Measurements from ENCODE around the gene ARFIP2. TPM values are rescaled to one million over a fixed set of nuclear protein-coding genes. Genes with fewer than 3 reads are reported as not detected.
A peak's percentile ranks its signal among the peaks of the same experiment; 100 is the strongest.

ARFIP2 gene
- polyA plus RNA-seq, 2 of the 4 experiments (the other 2 are of a cell fraction), result 79.2 to 87.9 TPM

GRCh38 chr11:6472934-6473333 is 8.2 kb downstream of the ARFIP2 start:
- peak overlapping the region; percentile 90 for H3K4me2 ChIP-seq
- no peaks in the 10 kb centered on the region for H3K9me3 ChIP-seq
- WGBS (ENCODE audit: missing lambda C conversion rate), result 50% methylated on average over 1 of the region's 1 CpG
- CTCF ChIA-PET, result interaction anchor here (0.6 to 4.2 kb wide), 5 partner anchors 13 to 210 kb away, joined by 3 to 22 read pairs (median 3); partner anchors contain the start of genes APBB1 and MRPL17
- FAIRE-seq, result no peak
- H3K27ac ChIP-seq, result peak overlapping the region; percentile 91 to 92
- no peak for ATAC-seq
- no peak for TF ChIP-seq JUN (IDR thresholded peaks at IDR 0.05)
- TF ChIP-seq RAD21 (conservative IDR thresholded peaks at IDR 0.05 in 1 of 2, IDR thresholded peaks at IDR 0.05 in 1 of 2), result no peak
- no peak for TF ChIP-seq FOSL2 (IDR thresholded peaks at IDR 0.05)
- no peak for TF ChIP-seq FOSL2 (CRISPR knock-in tag; IDR thresholded peaks at IDR 0.05)
- TF ChIP-seq, protein P1, sequence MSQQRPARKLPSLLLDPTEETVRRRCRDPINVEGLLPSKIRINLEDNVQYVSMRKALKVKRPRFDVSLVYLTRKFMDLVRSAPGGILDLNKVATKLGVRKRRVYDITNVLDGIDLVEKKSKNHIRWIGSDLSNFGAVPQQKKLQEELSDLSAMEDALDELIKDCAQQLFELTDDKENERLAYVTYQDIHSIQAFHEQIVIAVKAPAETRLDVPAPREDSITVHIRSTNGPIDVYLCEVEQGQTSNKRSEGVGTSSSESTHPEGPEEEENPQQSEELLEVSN (IDR thresholded peaks at IDR 0.05; ENCODE audit: borderline replicate concordance, low read depth), result no peak
- TF ChIP-seq, protein P2, sequence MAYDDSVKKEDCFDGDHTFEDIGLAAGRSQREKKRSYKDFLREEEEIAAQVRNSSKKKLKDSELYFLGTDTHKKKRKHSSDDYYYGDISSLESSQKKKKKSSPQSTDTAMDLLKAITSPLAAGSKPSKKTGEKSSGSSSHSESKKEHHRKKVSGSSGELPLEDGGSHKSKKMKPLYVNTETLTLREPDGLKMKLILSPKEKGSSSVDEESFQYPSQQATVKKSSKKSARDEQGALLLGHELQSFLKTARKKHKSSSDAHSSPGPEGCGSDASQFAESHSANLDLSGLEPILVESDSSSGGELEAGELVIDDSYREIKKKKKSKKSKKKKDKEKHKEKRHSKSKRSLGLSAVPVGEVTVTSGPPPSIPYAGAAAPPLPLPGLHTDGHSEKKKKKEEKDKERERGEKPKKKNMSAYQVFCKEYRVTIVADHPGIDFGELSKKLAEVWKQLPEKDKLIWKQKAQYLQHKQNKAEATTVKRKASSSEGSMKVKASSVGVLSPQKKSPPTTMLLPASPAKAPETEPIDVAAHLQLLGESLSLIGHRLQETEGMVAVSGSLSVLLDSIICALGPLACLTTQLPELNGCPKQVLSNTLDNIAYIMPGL (CRISPR knock-in tag; IDR thresholded peaks at IDR 0.05; ENCODE audit: borderline replicate concordance), result no peak
- no peak for TF ChIP-seq POLR2AphosphoS2 (conservative IDR thresholded peaks at IDR 0.05; ENCODE audit: low read length)
- no peak for TF ChIP-seq POLR2A (IDR thresholded peaks at IDR 0.05; ENCODE audit: low read length)
- POLR2A ChIA-PET, result interaction anchor here (0.7 to 1.7 kb wide), 3 partner anchors 11 to 94 kb away, joined by 3 to 4 read pairs (median 3); no protein-coding TSS in a partner anchor
- H3K4me1 ChIP-seq, result peaks cover 31% of the 10 kb centered on the region
- DNase-seq (ENCODE audit: low read depth in 1 of 2, low spot score in 1 of 2), result no peak
- H3K4me3 ChIP-seq, result peak overlapping the region; percentile 92

GRCh38 chr11:6469599-6469998 is 11.5 kb downstream of the ARFIP2 start:
- no peak overlapping the region for H3K27ac ChIP-seq
- H3K9me3 ChIP-seq, result no peaks in the 10 kb centered on the region
- no peak overlapping the region for H3K4me3 ChIP-seq
- H3K4me2 ChIP-seq, result no peak overlapping the region
- DNase-seq (ENCODE audit: low read depth in 1 of 2, low spot score in 1 of 2) (no peak), ATAC-seq (no peak), FAIRE-seq (no peak)
- POLR2A ChIA-PET, result no interaction called here
- no peak for TF ChIP-seq CHD4 (IDR thresholded peaks at IDR 0.05; ENCODE audit: borderline replicate concordance)
- no peak for TF ChIP-seq MAFK (IDR thresholded peaks at IDR 0.05; ENCODE audit: partially characterized antibody)
- no peak for TF ChIP-seq HOXB13 (CRISPR knock-in tag; IDR thresholded peaks at IDR 0.05; ENCODE audit: low read depth)
- no peak for TF ChIP-seq ZSCAN20 (CRISPR knock-in tag; IDR thresholded peaks at IDR 0.05)
- CTCF ChIA-PET, result interaction anchor here (1.1 to 1.6 kb wide), 2 partner anchors 15 to 31 kb away, joined by 3 to 4 read pairs; no protein-coding TSS in a partner anchor
- peaks cover 12% of the 10 kb centered on the region for H3K4me1 ChIP-seq
- WGBS (ENCODE audit: missing lambda C conversion rate), result 79% methylated on average over 1 of the region's 1 CpG

- no peak for FAIRE-seq
- peak in 1 of 2 experiments; percentile 52 for DNase-seq (ENCODE audit: low read depth in 1 of 2, low spot score in 1 of 2)
- H3K9me3 ChIP-seq, result no peaks in the 10 kb centered on the region
- H3K27ac ChIP-seq, result no peak overlapping the region
- TF ChIP-seq CHD2 (IDR thresholded peaks at IDR 0.05; ENCODE audit: low read length, partially characterized antibody) (no peak), TFCP2L1 (CRISPR knock-in tag; IDR thresholded peaks at IDR 0.05) (no peak), FOSL2 (IDR thresholded peaks at IDR 0.05) (no peak), FOSL2 (CRISPR knock-in tag; IDR thresholded peaks at IDR 0.05) (no peak), TP53 (CRISPR knock-in tag; IDR thresholded peaks at IDR 0.05) (no peak), BCL3 (IDR thresholded peaks at IDR 0.05) (no peak), RCOR1 (IDR thresholded peaks at IDR 0.05; ENCODE audit: low read depth, low read length) (no peak), JUN (IDR thresholded peaks at IDR 0.05) (no peak), FOXS1 (CRISPR knock-in tag; IDR thresholded peaks at IDR 0.05) (no peak), ESRRA (IDR thresholded peaks at IDR 0.05; ENCODE audit: borderline replicate concordance, low read length) (no peak), EHMT2 (IDR thresholded peaks at IDR 0.05; ENCODE audit: low read depth) (no peak)
- peaks cover 9% of the 10 kb centered on the region; the same call in 2 of the 3 replicates for H3K4me1 ChIP-seq
- WGBS (ENCODE audit: missing lambda C conversion rate), result 63% methylated on average over 6 of the region's 6 CpGs
- peak in 1 of 2 experiments; percentile 61; a peak in 3 of 6 replicates for ATAC-seq
- no peak overlapping the region for H3K4me2 ChIP-seq
- H3K4me3 ChIP-seq, result no peak overlapping the region
- POLR2A ChIA-PET, result interaction anchor here (1.4 kb wide), 1 partner anchor 12 kb away, joined by 4 read pairs; the partner anchor contains the start of genes ARFIP2 and TIMM10B
- CTCF ChIA-PET, result interaction anchor here (0.6 to 2.0 kb wide), 4 partner anchors 14 to 90 kb away, joined by 3 to 6 read pairs (median 4); no protein-coding TSS in a partner anchor
Observed at GRCh38 chr11:6468712-6469495, 12.2 kb downstream of the ARFIP2 start.
